Mucosa of descending colon (tissue), 3 donors: Measurements from ENCODE around the gene DDX31. TPM values are rescaled to one million over a fixed set of nuclear protein-coding genes. Genes with fewer than 3 reads are reported as not detected.

Experiments used
- ATAC-seq: fragments of 200-7000 bp; cut with Tn5 transposase; one replicate; pipeline ENCODE4 v1.9.1; 2020; ENCODE audit warnings: mild to moderate bottlenecking, moderate library complexity
- DNase-seq, 3 donors: peaks; one replicate each; pipeline ENCODE4 v3.0.0-alpha.2; 2020
- H3K36me3 ChIP-seq: fragments of 200-600 bp; one replicate; pipeline ENCODE4 v1.8.0; 2021; ENCODE audit warnings: low read depth, mild to moderate bottlenecking
- H3K4me1 ChIP-seq: fragments of 200-600 bp; one replicate; pipeline ENCODE4 v1.8.0; 2021; ENCODE audit warnings: low read depth, mild to moderate bottlenecking
- H3K4me3 ChIP-seq: fragments of 200-600 bp; one replicate; pipeline ENCODE4 v1.8.0; 2021; ENCODE audit warnings: mild to moderate bottlenecking
- H3K9me3 ChIP-seq: fragments of 200-600 bp; one replicate; pipeline ENCODE4 v1.8.0; 2021; ENCODE audit warnings: mild to moderate bottlenecking
- intact Hi-C, 2 donors: fragments of 100-400 bp; cut with DNase I in 1 of 2; cut with micrococcal nuclease in 1 of 2; formaldehyde crosslinking; loops; one replicate each; pipeline versions ENCODE4 v1.11.0 to v1.11.1; 2022; cut with DNase I, micrococcal nuclease
- total RNA-seq, 3 donors: library from RNA; stranded (reverse); fragmentation: NEBNext Ultra II Directional in 2 of 3; extraction: Animal tissue kit (Norgen Biotek cat#: 25700) in 2 of 3; gene quantifications; one replicate each; pipeline versions ENCODE4 v1.2.1 to v1.2.4, GENCODE V29; 2021 to 2023
- TF ChIP-seq, protein P1 (sequence below): fragments of 200-600 bp; IDR thresholded peaks from one replicate; pipeline ENCODE4 v1.8.0; 2022; ENCODE audit warnings: antibody characterized with exemption, mild to moderate bottlenecking
- donor health status: DM: no; HTN: no; CAD: no; lungs with moderate emphysema.
- donor health status: DM: no; HTN: no; CAD: no.
- donor health status: DM: no; HTN: yes; CAD: no.

Gene DDX31
- total RNA-seq, 3 donors from 2014 or later: 8.7 to 11.2 (median 9.5) TPM

DNA sequence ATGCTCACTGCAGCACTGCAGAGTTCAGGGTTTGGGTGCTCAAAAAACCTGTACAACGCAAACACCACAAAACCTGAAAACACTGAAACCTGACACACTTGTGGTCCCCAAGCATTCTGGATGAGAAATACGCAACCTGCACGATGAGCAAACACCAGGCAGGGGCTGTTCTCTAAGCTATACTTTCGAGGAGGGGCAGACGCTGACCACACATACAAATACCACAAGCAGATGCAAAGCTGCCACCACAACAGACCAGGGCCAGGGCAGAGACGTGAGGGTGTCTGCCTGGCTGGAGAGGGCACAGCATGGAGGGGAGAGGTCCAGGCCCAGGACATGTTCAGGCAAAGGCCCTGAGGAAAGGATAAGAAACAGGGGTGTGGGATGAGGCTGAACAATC is 64.4 kb downstream of the DDX31 start:
- TF ChIP-seq, protein P1, sequence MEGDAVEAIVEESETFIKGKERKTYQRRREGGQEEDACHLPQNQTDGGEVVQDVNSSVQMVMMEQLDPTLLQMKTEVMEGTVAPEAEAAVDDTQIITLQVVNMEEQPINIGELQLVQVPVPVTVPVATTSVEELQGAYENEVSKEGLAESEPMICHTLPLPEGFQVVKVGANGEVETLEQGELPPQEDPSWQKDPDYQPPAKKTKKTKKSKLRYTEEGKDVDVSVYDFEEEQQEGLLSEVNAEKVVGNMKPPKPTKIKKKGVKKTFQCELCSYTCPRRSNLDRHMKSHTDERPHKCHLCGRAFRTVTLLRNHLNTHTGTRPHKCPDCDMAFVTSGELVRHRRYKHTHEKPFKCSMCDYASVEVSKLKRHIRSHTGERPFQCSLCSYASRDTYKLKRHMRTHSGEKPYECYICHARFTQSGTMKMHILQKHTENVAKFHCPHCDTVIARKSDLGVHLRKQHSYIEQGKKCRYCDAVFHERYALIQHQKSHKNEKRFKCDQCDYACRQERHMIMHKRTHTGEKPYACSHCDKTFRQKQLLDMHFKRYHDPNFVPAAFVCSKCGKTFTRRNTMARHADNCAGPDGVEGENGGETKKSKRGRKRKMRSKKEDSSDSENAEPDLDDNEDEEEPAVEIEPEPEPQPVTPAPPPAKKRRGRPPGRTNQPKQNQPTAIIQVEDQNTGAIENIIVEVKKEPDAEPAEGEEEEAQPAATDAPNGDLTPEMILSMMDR: no peak
- Histone ChIP-seq H3K36me3 (no peaks in the 10 kb centered on the region), H3K4me1 (no peaks in the 10 kb centered on the region)

DNA sequence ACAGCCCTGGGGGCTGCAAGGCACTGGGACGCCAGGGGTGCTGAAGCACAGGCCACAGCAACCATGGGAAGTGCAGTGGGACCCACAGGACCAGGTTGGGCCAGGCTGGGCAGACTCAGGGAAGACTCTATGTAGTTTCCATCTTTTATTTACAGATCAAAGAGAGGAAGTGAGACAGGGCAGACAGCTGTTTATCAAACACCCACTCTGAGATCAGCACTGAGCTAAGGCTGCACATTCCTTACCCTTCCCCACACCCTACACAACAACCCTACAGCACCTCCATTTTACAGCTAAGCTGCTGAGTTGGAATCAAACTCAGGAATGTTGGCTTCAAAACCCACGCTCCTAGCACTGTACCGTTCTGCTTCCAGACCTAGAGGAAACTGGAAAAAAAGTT is 67.6 kb downstream of the DDX31 start:
- H3K4me3 ChIP-seq: no peak overlapping the region
- TF ChIP-seq, protein P1: no peak
- no peaks in the 10 kb centered on the region for H3K9me3 ChIP-seq
- DNase-seq: no peak
- no peak for ATAC-seq
- H3K4me1 ChIP-seq: no peaks in the 10 kb centered on the region
- H3K36me3 ChIP-seq: no peaks in the 10 kb centered on the region
- intact Hi-C loops: no loop called here

More for the DNA sequence above, 64.4 kb downstream of the DDX31 start:
- DNase-seq (no peak), ATAC-seq (no peak)
- intact Hi-C loops: no loop called here
- Histone ChIP-seq H3K4me3 (no peak overlapping the region), H3K9me3 (no peaks in the 10 kb centered on the region)

DNA sequence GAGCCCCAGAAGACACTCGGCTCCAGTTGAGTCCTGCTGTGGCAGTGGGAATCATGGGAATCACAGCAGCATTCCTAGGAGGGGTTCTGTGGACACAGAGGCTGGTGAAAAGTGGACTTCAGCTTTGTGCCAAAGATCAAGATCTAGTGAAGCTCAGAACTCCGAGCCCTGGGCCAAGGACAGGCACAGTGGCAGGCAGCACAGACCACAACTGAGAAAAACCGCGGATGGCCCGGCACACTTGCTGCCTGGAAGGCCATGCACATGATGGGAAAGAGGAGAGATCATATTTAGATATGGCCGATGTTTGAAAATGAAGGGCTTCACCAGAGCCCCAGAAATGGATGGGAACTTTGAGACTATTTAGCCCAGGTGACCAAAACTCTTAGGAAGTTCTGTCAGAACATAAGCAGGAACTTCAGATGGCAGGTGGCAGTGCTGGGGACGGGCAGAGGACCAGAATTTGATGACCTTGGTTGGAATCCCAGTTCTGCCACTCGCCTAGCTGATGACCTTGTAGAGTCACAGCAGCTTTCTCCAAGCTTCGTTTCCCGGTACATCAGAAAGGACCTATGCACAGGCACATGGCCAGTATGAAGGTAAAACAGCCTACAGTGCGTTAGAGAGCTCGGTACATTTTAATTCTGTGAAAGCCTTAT is 69.3 kb downstream of the DDX31 start:
- DNase-seq: no peak
- H3K36me3 ChIP-seq: no peaks in the 10 kb centered on the region
- TF ChIP-seq, protein P1: no peak
- no peak overlapping the region for H3K4me3 ChIP-seq
- H3K4me1 ChIP-seq: no peaks in the 10 kb centered on the region
- intact Hi-C loops: no loop called here
- H3K9me3 ChIP-seq: no peaks in the 10 kb centered on the region
- ATAC-seq: no peak

DNA sequence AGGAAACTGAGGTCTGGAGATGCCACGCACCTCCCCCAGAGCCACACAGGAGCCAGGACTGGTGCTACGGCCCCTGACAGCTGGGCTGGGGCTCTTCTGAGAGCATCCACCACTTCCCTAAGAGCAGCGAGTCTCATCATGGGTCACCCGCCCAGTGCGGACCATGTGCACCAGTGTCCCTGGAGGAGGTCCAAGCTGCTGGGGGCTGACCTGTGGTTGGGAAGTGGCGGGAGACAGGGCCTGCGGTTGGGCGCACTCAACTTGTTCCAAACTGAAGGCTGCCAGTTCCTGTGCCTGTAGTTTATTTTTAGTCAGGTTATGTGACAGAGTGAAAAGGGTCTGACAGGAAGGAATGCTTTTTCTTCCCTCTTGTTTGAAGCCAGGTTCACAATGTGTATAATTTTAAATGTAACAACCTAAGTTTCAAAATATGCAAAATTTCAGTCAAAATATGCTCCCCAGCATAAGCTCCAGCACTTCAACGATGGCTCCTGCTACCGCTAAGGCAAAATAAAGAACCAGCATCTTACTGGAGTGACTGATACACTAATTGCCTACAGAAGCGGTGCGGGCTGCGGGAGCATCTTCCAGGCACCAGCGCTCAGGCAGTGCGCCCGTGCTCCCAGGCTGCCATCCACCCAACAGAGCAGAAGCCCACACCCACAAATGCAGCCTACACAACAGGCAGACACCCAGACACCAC is 72.6 kb downstream of the DDX31 start:
- H3K4me1 ChIP-seq: no peaks in the 10 kb centered on the region
- H3K4me3 ChIP-seq: no peak overlapping the region
- H3K36me3 ChIP-seq: no peaks in the 10 kb centered on the region
- no peaks in the 10 kb centered on the region for H3K9me3 ChIP-seq
- no peak for DNase-seq
- no peak for ATAC-seq
- TF ChIP-seq, protein P1: no peak
- intact Hi-C loops: no loop called here

DNA sequence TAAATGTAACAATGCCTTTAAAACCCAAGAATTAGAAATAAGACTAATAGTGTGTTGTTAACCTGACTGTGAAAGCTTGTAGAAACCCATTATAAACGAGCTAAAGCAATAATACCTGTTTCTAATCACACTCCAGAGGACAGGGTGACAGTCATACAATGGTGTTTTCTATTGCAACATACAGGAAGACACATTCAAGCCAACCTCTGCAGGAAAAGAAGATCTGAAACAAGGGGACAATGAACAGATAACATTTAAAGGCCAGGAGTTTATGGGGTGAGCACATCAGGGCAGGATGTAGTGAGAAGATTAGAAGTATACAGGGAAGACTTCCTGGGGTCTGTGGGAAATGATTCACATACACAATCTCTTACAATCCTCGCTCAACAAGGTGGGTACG is 73.6 kb downstream of the DDX31 start:
- Histone ChIP-seq H3K36me3 (no peaks in the 10 kb centered on the region), H3K4me3 (no peak overlapping the region), H3K9me3 (no peaks in the 10 kb centered on the region), H3K4me1 (no peaks in the 10 kb centered on the region)
- intact Hi-C loops: no loop called here
- DNase-seq: no peak
- TF ChIP-seq, protein P1: no peak
- no peak for ATAC-seq
